Fibroblast of villous mesenchyme (primary cell): ENCODE data around the gene SYNM. TPM values are rescaled to one million over a fixed set of nuclear protein-coding genes. Genes with fewer than 3 reads are reported as not detected.
"Not testable (repeated sequence)": the region's sequence is repeated elsewhere in the genome, so short reads cannot be mapped to it uniquely, and the experiment has no call there.

ENCODE experiments used
- DNase-seq: peaks from one replicate; pipeline ENCODE4 v3.0.0-alpha.2; 2010; ENCODE audit warnings: low read depth
- H3K4me3 ChIP-seq: 2 replicates; pipeline ENCODE4 v1.5.1; 2011; ENCODE audit warnings: low read depth, mild to moderate bottlenecking, low read length
- CTCF ChIP-seq: IDR thresholded peaks from 2 replicates; pipeline ENCODE4 v1.5.1; 2012; ENCODE audit warnings: low read depth, mild to moderate bottlenecking, low read length; ENCODE audit not compliant: insufficient read depth
- total RNA-seq: library from RNA; depleted of rRNA; stranded (reverse); fragments of >200 nt; gene quantifications from 2 replicates; pipeline ENCODE4 v1.2.3, GENCODE V29; 2012

The SYNM gene
- total RNA-seq, 1 donor = 5.6 TPM

GRCh38 chr15:99062226-99062625 lies 42.7 kb upstream of the SYNM start:
- DNase-seq = no peak
- H3K4me3 ChIP-seq = no peak overlapping the region
- TF ChIP-seq CTCF = no peak

- H3K4me3 ChIP-seq = no peak overlapping the region
- no peak for TF ChIP-seq CTCF
- DNase-seq = no peak
Measured at GRCh38 chr15:99068186-99068585, 36.7 kb upstream of the SYNM start.

- no peak for DNase-seq
- TF ChIP-seq CTCF = no peak
- H3K4me3 ChIP-seq = no peak overlapping the region
Measured at GRCh38 chr15:99070208-99070607, 34.7 kb upstream of the SYNM start.

GRCh38 chr15:99071091-99071680 lies 33.7 kb upstream of the SYNM start:
- no peak overlapping the region for H3K4me3 ChIP-seq
- no peak for DNase-seq
- no peak for TF ChIP-seq CTCF

GRCh38 chr15:99073008-99073717 lies 31.7 kb upstream of the SYNM start:
- DNase-seq = no peak
- no peak overlapping the region for H3K4me3 ChIP-seq
- no peak for TF ChIP-seq CTCF

GRCh38 chr15:99074446-99074845 lies 30.4 kb upstream of the SYNM start:
- no peak for DNase-seq
- no peak overlapping the region for H3K4me3 ChIP-seq
- TF ChIP-seq CTCF = no peak

- DNase-seq, H3K4me3 ChIP-seq: not testable (repeated sequence)
Measured at GRCh38 chr15:99075059-99075652, 29.7 kb upstream of the SYNM start.
